Suprapubic skin (tissue), 4 donors: Measurements from ENCODE around the gene ALKBH2.

Source experiments
- EP300 ChIP-seq: sonication (generic); formaldehyde crosslinking; IDR thresholded peaks from one replicate; pipeline ENCODE4 v1.6.1; 2017; ENCODE audit warnings: antibody characterized with exemption
- POLR2A ChIP-seq, 2 donors: fragments of 450-650 bp; IDR thresholded peaks; one replicate each; pipeline ENCODE4 v1.6.1; 2017; ENCODE audit warnings: antibody characterized with exemption in 2 of 2, mild to moderate bottlenecking in 2 of 2, moderate library complexity in 2 of 2
- POLR2AphosphoS5 ChIP-seq, 3 donors: sonication (generic); formaldehyde crosslinking; IDR thresholded peaks; one replicate each; pipeline ENCODE4 v1.6.1; 2017; ENCODE audit warnings: antibody characterized with exemption in 3 of 3
- TF ChIP-seq, protein P1 (sequence below), 2 donors: fragments of 200-600 bp in 1 of 2; fragments of 450-650 bp in 1 of 2; sonication (generic) in 1 of 2; IDR thresholded peaks; one replicate each; pipeline ENCODE4 v1.5.1; 2016 to 2019; ENCODE audit warnings: antibody characterized with exemption in 2 of 2, mild to moderate bottlenecking in 1 of 2, moderate library complexity in 1 of 2

DNA sequence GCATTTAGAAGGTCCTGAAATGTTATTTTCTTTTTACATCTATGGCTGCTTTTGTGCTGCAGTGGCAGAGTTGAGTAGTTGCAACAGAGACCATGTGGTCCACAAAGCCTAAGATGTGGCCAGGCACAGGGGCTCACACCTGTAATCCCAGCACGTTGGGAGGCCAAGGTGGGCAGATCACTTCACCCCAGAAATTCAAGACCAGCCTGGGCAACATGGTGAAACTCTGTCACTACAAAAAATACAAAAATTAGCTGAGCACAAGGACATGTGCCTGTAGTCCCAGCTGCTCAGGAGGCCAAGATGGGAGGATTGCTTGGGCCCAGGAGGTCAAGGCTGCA lies 27.4 kb downstream of the ALKBH2 start:
- no peak for TF ChIP-seq EP300
- TF ChIP-seq, protein P1, sequence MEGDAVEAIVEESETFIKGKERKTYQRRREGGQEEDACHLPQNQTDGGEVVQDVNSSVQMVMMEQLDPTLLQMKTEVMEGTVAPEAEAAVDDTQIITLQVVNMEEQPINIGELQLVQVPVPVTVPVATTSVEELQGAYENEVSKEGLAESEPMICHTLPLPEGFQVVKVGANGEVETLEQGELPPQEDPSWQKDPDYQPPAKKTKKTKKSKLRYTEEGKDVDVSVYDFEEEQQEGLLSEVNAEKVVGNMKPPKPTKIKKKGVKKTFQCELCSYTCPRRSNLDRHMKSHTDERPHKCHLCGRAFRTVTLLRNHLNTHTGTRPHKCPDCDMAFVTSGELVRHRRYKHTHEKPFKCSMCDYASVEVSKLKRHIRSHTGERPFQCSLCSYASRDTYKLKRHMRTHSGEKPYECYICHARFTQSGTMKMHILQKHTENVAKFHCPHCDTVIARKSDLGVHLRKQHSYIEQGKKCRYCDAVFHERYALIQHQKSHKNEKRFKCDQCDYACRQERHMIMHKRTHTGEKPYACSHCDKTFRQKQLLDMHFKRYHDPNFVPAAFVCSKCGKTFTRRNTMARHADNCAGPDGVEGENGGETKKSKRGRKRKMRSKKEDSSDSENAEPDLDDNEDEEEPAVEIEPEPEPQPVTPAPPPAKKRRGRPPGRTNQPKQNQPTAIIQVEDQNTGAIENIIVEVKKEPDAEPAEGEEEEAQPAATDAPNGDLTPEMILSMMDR (IDR thresholded peaks at IDR 0.05) = no peak
- TF ChIP-seq POLR2A (IDR thresholded peaks at IDR 0.05) = no peak
- no peak for TF ChIP-seq POLR2AphosphoS5 (IDR thresholded peaks at IDR 0.05)
